Measurements from ENCODE around the gene F2RL1. TPM values are rescaled to one million over a fixed set of nuclear protein-coding genes. Genes with fewer than 3 reads are reported as not detected.
A peak's percentile ranks its signal among the peaks of the same experiment; 100 is the strongest.

The F2RL1 gene
- total and polyA plus RNA-seq, 2 experiments from 2014 or later, result 130 to 210 TPM

DNA sequence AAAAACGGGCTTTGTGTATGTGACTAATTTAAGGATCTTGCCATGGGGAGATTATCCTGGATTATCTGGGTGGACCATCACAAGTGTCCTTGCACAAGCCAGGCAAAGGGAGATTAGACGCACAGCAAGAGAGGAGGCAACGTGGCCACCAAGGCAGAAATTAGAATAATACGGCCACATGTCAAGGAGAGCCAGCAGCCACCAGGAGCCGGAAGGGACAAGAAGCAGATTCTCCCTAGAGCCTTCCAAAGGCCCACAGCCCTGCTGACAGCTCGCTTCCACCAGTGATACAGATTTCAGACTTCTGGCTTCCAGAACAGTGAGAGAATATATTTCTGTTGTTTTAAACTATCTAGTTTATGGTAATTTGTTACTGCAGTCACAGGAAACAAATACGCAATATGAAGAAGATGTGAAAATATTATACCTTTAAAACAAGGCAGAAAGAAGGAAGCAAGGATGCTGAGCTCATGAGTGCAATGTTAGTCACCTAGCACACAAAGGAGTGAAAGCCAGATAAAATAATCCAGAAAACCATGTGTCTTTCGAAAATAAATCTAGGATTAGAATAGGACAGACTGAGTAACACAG is 28.7 kb upstream of the F2RL1 start:
- 63% methylated on average over 8 of the region's 8 CpGs for WGBS (ENCODE audit: low lambda C conversion rate, missing lambda C conversion rate)
- H3K27me3 ChIP-seq, result no peaks in the 10 kb centered on the region
- no peaks in the 10 kb centered on the region for H3K9me2 ChIP-seq (replicated peaks; ENCODE audit: insufficient read depth)
- no peaks in the 10 kb centered on the region for H4K20me1 ChIP-seq (ENCODE audit: insufficient read depth, poor library complexity, severe bottlenecking)
- H3K27ac ChIP-seq, result peak overlapping the region; percentile 85
- no peaks in the 10 kb centered on the region for H3K79me2 ChIP-seq
- H2AFZ ChIP-seq, result no peak overlapping the region
- H3K4me3 ChIP-seq, result no peak overlapping the region
- no peak for TF ChIP-seq EZH2phosphoT487 (IDR thresholded peaks at IDR 0.05; ENCODE audit: low read depth, severe bottlenecking, unreplicated experiment)
- no peak for TF ChIP-seq EZH2 (IDR thresholded peaks at IDR 0.05; ENCODE audit: borderline replicate concordance)
- TF ChIP-seq, protein P1, sequence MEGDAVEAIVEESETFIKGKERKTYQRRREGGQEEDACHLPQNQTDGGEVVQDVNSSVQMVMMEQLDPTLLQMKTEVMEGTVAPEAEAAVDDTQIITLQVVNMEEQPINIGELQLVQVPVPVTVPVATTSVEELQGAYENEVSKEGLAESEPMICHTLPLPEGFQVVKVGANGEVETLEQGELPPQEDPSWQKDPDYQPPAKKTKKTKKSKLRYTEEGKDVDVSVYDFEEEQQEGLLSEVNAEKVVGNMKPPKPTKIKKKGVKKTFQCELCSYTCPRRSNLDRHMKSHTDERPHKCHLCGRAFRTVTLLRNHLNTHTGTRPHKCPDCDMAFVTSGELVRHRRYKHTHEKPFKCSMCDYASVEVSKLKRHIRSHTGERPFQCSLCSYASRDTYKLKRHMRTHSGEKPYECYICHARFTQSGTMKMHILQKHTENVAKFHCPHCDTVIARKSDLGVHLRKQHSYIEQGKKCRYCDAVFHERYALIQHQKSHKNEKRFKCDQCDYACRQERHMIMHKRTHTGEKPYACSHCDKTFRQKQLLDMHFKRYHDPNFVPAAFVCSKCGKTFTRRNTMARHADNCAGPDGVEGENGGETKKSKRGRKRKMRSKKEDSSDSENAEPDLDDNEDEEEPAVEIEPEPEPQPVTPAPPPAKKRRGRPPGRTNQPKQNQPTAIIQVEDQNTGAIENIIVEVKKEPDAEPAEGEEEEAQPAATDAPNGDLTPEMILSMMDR (IDR thresholded peaks at IDR 0.05; ENCODE audit: poor library complexity), result no peak
- H3K36me3 ChIP-seq (replicated peaks; ENCODE audit: insufficient read depth, low read depth), result no peaks in the 10 kb centered on the region
- no peak for DNase-seq (ENCODE audit: low spot score)
- peak overlapping the region; percentile 24 for H3K4me2 ChIP-seq
- H3K9me3 ChIP-seq (ENCODE audit: low read depth), result no peaks in the 10 kb centered on the region
- H3K4me1 ChIP-seq (ENCODE audit: insufficient read depth), result peaks cover 28% of the 10 kb centered on the region

DNA sequence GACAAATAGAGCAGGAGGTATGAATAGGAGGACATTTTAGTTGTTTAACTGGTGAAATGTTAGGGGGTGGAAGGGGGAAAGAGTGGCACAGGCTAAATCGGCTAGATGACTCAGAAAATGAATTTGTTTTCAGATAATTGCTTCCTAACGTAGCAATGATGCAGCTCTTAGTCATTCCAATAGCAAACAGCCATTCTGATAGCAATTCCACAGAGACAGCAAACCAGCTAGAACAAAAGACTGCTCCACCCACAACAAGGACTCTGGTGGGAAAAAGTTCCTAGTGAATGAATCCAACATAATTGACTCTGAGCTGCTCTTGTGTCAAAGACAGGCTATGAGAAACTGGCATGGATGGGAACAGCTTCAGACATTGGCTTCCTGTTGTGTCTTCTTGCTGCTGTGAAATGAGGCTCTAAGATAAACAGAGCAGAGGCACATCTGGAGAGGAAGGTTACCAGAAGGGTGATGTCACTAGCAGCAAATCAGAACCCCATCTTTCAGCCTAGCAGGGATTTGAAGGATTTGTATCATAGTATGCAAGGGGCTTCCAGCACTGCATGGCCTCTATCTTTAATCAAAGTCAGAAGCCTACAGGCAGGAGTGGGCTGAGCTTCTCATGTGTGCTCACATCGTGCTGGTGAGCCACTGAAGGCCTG is 28.1 kb upstream of the F2RL1 start:
- Histone ChIP-seq H3K9me3 (ENCODE audit: low read depth) (no peaks in the 10 kb centered on the region), H2AFZ (no peak overlapping the region), H3K9me2 (replicated peaks; ENCODE audit: insufficient read depth) (no peaks in the 10 kb centered on the region), H3K4me1 (ENCODE audit: insufficient read depth) (peaks cover 27% of the 10 kb centered on the region), H3K36me3 (replicated peaks; ENCODE audit: insufficient read depth, low read depth) (no peaks in the 10 kb centered on the region), H3K27ac (peak overlapping the region; percentile 85), H3K79me2 (no peaks in the 10 kb centered on the region), H3K27me3 (no peaks in the 10 kb centered on the region), H4K20me1 (ENCODE audit: insufficient read depth, poor library complexity, severe bottlenecking) (no peaks in the 10 kb centered on the region), H3K4me2 (peak overlapping the region; percentile 27), H3K4me3 (no peak overlapping the region)
- TF ChIP-seq EZH2 (IDR thresholded peaks at IDR 0.05; ENCODE audit: borderline replicate concordance), result no peak
- TF ChIP-seq, protein P1 (IDR thresholded peaks at IDR 0.05; ENCODE audit: poor library complexity), result no peak
- TF ChIP-seq EZH2phosphoT487 (IDR thresholded peaks at IDR 0.05; ENCODE audit: low read depth, severe bottlenecking, unreplicated experiment), result no peak
- peak; percentile 76 for DNase-seq (ENCODE audit: low spot score)
- WGBS (ENCODE audit: low lambda C conversion rate, missing lambda C conversion rate), result 8% methylated on average over 3 of the region's 3 CpGs

DNA sequence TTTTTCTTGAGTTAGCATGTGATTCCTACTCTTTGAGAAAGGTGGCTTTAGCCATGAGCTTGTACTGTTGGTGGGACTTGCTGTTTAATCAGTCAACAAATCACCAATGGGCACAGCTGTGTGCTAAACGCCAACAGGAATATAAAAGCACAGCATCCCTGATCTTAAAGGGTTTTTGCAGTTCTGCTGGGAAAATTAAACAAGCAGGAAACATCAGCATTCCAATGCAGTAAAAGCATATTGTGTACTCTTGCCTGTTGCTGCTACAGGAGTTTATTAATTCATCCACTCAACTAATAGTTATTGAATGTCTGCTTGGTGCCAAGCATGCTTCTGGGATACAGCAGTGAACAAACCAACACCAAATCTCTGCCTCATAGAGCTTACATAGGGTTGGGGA is 27.4 kb upstream of the F2RL1 start:
- no peak overlapping the region for H2AFZ ChIP-seq
- H3K4me2 ChIP-seq, result peak overlapping the region; percentile 27
- no peak for DNase-seq (ENCODE audit: low spot score)
- H3K79me2 ChIP-seq, result no peaks in the 10 kb centered on the region
- H3K27ac ChIP-seq, result peak overlapping the region; percentile 85
- H3K36me3 ChIP-seq (replicated peaks; ENCODE audit: insufficient read depth, low read depth), result no peaks in the 10 kb centered on the region
- WGBS (ENCODE audit: low lambda C conversion rate, missing lambda C conversion rate), result 50% methylated on average over 1 of the region's 1 CpG
- H3K4me3 ChIP-seq, result no peak overlapping the region
- TF ChIP-seq, protein P1 (IDR thresholded peaks at IDR 0.05; ENCODE audit: poor library complexity), result no peak
- TF ChIP-seq EZH2phosphoT487 (IDR thresholded peaks at IDR 0.05; ENCODE audit: low read depth, severe bottlenecking, unreplicated experiment) (no peak), EZH2 (IDR thresholded peaks at IDR 0.05; ENCODE audit: borderline replicate concordance) (no peak)
- no peaks in the 10 kb centered on the region for H3K9me3 ChIP-seq (ENCODE audit: low read depth)
- H3K9me2 ChIP-seq (replicated peaks; ENCODE audit: insufficient read depth), result no peaks in the 10 kb centered on the region
- no peaks in the 10 kb centered on the region for H4K20me1 ChIP-seq (ENCODE audit: insufficient read depth, poor library complexity, severe bottlenecking)
- peaks cover 24% of the 10 kb centered on the region for H3K4me1 ChIP-seq (ENCODE audit: insufficient read depth)
- H3K27me3 ChIP-seq, result no peaks in the 10 kb centered on the region

Data from hepatocyte (in vitro differentiated cells).